ENCODE data around the gene CXorf38. TPM values are rescaled to one million over a fixed set of nuclear protein-coding genes. Genes with fewer than 3 reads are reported as not detected.

Gene CXorf38
- total RNA-seq, 1 experiment from 2014 or later, result 18.3 TPM

DNA sequence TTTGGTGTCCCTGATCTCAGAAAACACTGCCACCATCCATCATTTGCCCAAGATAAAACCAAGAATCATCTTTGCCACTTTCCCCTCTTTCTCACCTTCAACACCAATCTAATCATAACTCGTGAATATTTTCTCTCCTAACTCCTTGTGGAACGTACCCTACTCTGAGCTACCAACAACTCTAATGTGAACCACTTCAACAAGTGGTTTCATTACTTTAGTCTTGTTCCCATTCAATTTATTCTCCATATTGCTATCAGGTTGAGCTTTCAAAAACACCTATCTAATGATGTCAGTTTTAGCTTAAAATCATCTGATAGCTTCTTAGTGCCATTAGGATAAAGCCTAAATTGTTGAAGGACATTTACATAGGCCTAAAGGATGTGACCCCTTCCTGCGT is 39.8 kb upstream of the CXorf38 start:
- no peak for ATAC-seq
- intact Hi-C loops (cut with micrococcal nuclease), result no loop called here
- no peaks in the 10 kb centered on the region for H3K9me2 ChIP-seq (replicated peaks; ENCODE audit: low read length)
- H3K79me2 ChIP-seq (ENCODE audit: low read length), result no peaks in the 10 kb centered on the region
- H3K27me3 ChIP-seq (ENCODE audit: low read length), result no peaks in the 10 kb centered on the region
- no TSS peak for BruUV-seq (replicated peaks)
- no peak for DNase-seq
- H3K27ac ChIP-seq (ENCODE audit: low read length), result no peak overlapping the region
- no peaks in the 10 kb centered on the region for H3K4me1 ChIP-seq (ENCODE audit: insufficient read depth, low read length)
- no peaks in the 10 kb centered on the region for H4K20me1 ChIP-seq (ENCODE audit: low read length)
- CTCF ChIA-PET, result no interaction called here
- POLR2A ChIA-PET (ENCODE audit: unreplicated experiment), result no interaction called here
- H3K9ac ChIP-seq (ENCODE audit: low read length), result no peak overlapping the region
- H3K9me3 ChIP-seq (ENCODE audit: low read length), result no peaks in the 10 kb centered on the region
- no peak overlapping the region for H2AFZ ChIP-seq (ENCODE audit: low read length)
- no peaks in the 10 kb centered on the region for H3F3A ChIP-seq (ENCODE audit: low read length, unreplicated experiment)
- H3K4me2 ChIP-seq (ENCODE audit: low read length), result no peak overlapping the region
- no peak overlapping the region for H3K4me3 ChIP-seq (ENCODE audit: low read length)
- TF ChIP-seq, protein P1, sequence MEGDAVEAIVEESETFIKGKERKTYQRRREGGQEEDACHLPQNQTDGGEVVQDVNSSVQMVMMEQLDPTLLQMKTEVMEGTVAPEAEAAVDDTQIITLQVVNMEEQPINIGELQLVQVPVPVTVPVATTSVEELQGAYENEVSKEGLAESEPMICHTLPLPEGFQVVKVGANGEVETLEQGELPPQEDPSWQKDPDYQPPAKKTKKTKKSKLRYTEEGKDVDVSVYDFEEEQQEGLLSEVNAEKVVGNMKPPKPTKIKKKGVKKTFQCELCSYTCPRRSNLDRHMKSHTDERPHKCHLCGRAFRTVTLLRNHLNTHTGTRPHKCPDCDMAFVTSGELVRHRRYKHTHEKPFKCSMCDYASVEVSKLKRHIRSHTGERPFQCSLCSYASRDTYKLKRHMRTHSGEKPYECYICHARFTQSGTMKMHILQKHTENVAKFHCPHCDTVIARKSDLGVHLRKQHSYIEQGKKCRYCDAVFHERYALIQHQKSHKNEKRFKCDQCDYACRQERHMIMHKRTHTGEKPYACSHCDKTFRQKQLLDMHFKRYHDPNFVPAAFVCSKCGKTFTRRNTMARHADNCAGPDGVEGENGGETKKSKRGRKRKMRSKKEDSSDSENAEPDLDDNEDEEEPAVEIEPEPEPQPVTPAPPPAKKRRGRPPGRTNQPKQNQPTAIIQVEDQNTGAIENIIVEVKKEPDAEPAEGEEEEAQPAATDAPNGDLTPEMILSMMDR (conservative IDR thresholded peaks at IDR 0.05; ENCODE audit: low read depth, low read length), result no peak
- no peak for TF ChIP-seq EZH2phosphoT487 (IDR thresholded peaks at IDR 0.05; ENCODE audit: borderline replicate concordance, low read length)
- TF ChIP-seq EZH2 (IDR thresholded peaks at IDR 0.05; ENCODE audit: low read length, unreplicated experiment), result no peak
- H3K36me3 ChIP-seq (ENCODE audit: low read depth, low read length), result peaks cover 10% of the 10 kb centered on the region

DNA sequence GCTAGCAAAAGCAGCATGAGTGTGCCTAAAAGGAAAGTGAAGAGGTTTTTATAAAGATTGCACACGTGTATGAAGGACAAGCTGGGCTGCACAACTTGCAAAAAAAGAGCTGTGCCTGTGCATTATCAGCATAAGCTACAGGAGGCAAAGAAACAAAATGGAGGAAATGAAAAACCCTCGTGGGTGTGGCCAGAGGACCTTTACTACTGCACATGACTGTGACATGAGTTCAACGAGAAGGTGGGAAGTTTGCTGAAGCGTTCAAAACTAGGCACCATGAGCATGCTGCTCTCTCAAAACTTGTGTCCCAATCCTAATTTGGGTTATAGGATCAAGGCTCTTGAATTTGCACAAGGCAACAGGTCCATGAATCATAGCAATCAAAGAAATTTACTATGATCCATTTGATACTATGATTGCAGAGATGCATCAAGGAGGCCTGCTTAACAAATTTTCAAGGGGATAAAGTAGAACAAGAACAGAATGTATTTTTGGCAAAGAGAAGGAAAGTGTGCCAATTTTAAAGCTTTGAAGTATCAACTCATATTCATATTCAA is 38.1 kb upstream of the CXorf38 start:
- Histone ChIP-seq H4K20me1 (ENCODE audit: low read length) (no peaks in the 10 kb centered on the region), H3K4me2 (ENCODE audit: low read length) (no peak overlapping the region), H3K4me3 (ENCODE audit: low read length) (no peak overlapping the region), H3K79me2 (ENCODE audit: low read length) (no peaks in the 10 kb centered on the region), H3F3A (ENCODE audit: low read length, unreplicated experiment) (no peaks in the 10 kb centered on the region), H2AFZ (ENCODE audit: low read length) (no peak overlapping the region), H3K36me3 (ENCODE audit: low read depth, low read length) (peaks cover 17% of the 10 kb centered on the region), H3K9me3 (ENCODE audit: low read length) (no peaks in the 10 kb centered on the region), H3K27ac (ENCODE audit: low read length) (no peak overlapping the region), H3K9ac (ENCODE audit: low read length) (no peak overlapping the region), H3K9me2 (replicated peaks; ENCODE audit: low read length) (no peaks in the 10 kb centered on the region), H3K27me3 (ENCODE audit: low read length) (no peaks in the 10 kb centered on the region), H3K4me1 (ENCODE audit: insufficient read depth, low read length) (no peaks in the 10 kb centered on the region)
- no TSS peak for BruUV-seq (replicated peaks)
- no peak for TF ChIP-seq EZH2 (IDR thresholded peaks at IDR 0.05; ENCODE audit: low read length, unreplicated experiment)
- TF ChIP-seq EZH2phosphoT487 (IDR thresholded peaks at IDR 0.05; ENCODE audit: borderline replicate concordance, low read length), result no peak
- TF ChIP-seq, protein P1 (conservative IDR thresholded peaks at IDR 0.05; ENCODE audit: low read depth, low read length), result no peak
- intact Hi-C loops (cut with micrococcal nuclease), result no loop called here
- ChIA-PET POLR2A (ENCODE audit: unreplicated experiment) (no interaction called here), CTCF (no interaction called here)
- ATAC-seq (no peak), DNase-seq (no peak)

DNA sequence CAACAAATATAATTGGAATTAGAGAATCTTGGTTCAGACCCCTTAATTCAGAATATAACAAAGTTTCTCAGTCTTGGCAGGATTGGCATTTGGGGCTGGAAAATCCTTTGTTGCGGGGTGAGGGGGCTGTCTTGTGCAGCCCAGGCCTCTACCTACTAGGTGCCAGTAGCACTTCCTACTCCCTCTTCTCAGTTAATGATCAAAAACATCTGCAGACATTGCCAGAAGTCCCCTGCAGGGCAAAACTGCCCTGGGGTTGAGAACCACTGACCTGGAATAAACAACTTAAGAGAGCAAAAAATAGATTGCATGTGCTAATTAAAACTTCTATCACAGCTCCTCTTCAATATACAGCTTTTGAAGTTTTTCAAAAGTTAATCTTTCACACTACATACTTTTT is 36.7 kb upstream of the CXorf38 start:
- Histone ChIP-seq H3K27me3 (ENCODE audit: low read length) (no peaks in the 10 kb centered on the region), H3K9me3 (ENCODE audit: low read length) (no peaks in the 10 kb centered on the region), H2AFZ (ENCODE audit: low read length) (no peak overlapping the region), H3K4me1 (ENCODE audit: insufficient read depth, low read length) (no peaks in the 10 kb centered on the region), H3K27ac (ENCODE audit: low read length) (no peak overlapping the region), H4K20me1 (ENCODE audit: low read length) (no peaks in the 10 kb centered on the region), H3K9me2 (replicated peaks; ENCODE audit: low read length) (no peaks in the 10 kb centered on the region), H3K79me2 (ENCODE audit: low read length) (no peaks in the 10 kb centered on the region), H3K9ac (ENCODE audit: low read length) (no peak overlapping the region), H3K4me2 (ENCODE audit: low read length) (no peak overlapping the region), H3K4me3 (ENCODE audit: low read length) (no peak overlapping the region), H3F3A (ENCODE audit: low read length, unreplicated experiment) (no peaks in the 10 kb centered on the region), H3K36me3 (ENCODE audit: low read depth, low read length) (peaks cover 17% of the 10 kb centered on the region)
- CTCF ChIA-PET, result no interaction called here
- intact Hi-C loops (cut with micrococcal nuclease), result no loop called here
- no peak for ATAC-seq
- no TSS peak for BruUV-seq (replicated peaks)
- DNase-seq, result no peak
- POLR2A ChIA-PET (ENCODE audit: unreplicated experiment), result no interaction called here
- no peak for TF ChIP-seq EZH2 (IDR thresholded peaks at IDR 0.05; ENCODE audit: low read length, unreplicated experiment)
- no peak for TF ChIP-seq EZH2phosphoT487 (IDR thresholded peaks at IDR 0.05; ENCODE audit: borderline replicate concordance, low read length)
- TF ChIP-seq, protein P1 (conservative IDR thresholded peaks at IDR 0.05; ENCODE audit: low read depth, low read length), result no peak

Measured in PC-3 (cell line).